Keratinocyte (primary cell): Measurements from ENCODE around the gene ARFRP1. TPM values are rescaled to one million over a fixed set of nuclear protein-coding genes. Genes with fewer than 3 reads are reported as not detected.

Experiments used
- DNase-seq: peaks from one replicate; pipeline ENCODE4 v3.0.0-alpha.2; 2011; ENCODE audit warnings: low read depth, missing footprints, low spot score
- FAIRE-seq: peaks from 2 replicates; lab custom pipeline; 2011; peaks lifted over from hg19 to GRCh38; lab: Jason Lieb, UNC
- H2AFZ ChIP-seq: 2 replicates; pipeline ENCODE4 v1.6.0; 2012; ENCODE audit warnings: low read length, control low read depth, inconsistent platforms; ENCODE audit not compliant: control insufficient read depth
- H3K27ac ChIP-seq: 2 replicates; pipeline ENCODE4 v1.5.1; 2011; ENCODE audit warnings: low read length; ENCODE audit not compliant: control insufficient read depth, insufficient read depth
- H3K27me3 ChIP-seq: 3 replicates; pipeline ENCODE4 v1.6.0; 2011; ENCODE audit warnings: low read length; ENCODE audit not compliant: control insufficient read depth, insufficient read depth; ENCODE audit errors: extremely low read depth
- H3K36me3 ChIP-seq, 2 experiments: 2 replicates in 1 of 2; 3 replicates in 1 of 2; pipeline ENCODE4 v1.5.1; 2011; ENCODE audit warnings: low read length in 2 of 2, mild to moderate bottlenecking in 1 of 2; ENCODE audit not compliant: control insufficient read depth in 2 of 2, insufficient read depth in 2 of 2; ENCODE audit errors: extremely low read depth in 1 of 2
- H3K4me1 ChIP-seq: 3 replicates; pipeline ENCODE4 v1.5.1; 2011; ENCODE audit warnings: low read length; ENCODE audit not compliant: control insufficient read depth, insufficient read depth; ENCODE audit errors: extremely low read depth
- H3K4me2 ChIP-seq: 3 replicates; pipeline ENCODE4 v1.6.0; 2011; ENCODE audit warnings: low read depth, low read length; ENCODE audit not compliant: control insufficient read depth, insufficient read depth; ENCODE audit errors: extremely low read depth
- H3K4me3 ChIP-seq, 3 experiments: fragments of 200-600 bp in 1 of 3; sonication (generic) in 1 of 3; 2 replicates in 2 of 3; 3 replicates in 1 of 3; pipeline ENCODE4 v1.5.1; 2011 to 2016; ENCODE audit warnings: low read length in 3 of 3, mild to moderate bottlenecking in 3 of 3, control low read depth in 2 of 3, inconsistent platforms in 1 of 3, low read depth in 1 of 3, mixed read lengths in 1 of 3, mixed run types in 1 of 3, moderate library complexity in 1 of 3; ENCODE audit not compliant: control insufficient read depth in 2 of 3, insufficient read depth in 2 of 3; ENCODE audit errors: extremely low read depth in 1 of 3
- H3K79me2 ChIP-seq: 2 replicates; pipeline ENCODE4 v1.6.0; 2012; ENCODE audit warnings: low read length; ENCODE audit not compliant: control insufficient read depth, insufficient read depth
- H3K9ac ChIP-seq: 3 replicates; pipeline ENCODE4 v1.6.0; 2011; ENCODE audit warnings: low read length; ENCODE audit not compliant: control insufficient read depth, insufficient read depth; ENCODE audit errors: extremely low read depth
- H3K9me1 ChIP-seq: 3 replicates; pipeline ENCODE4 v1.6.0; 2011; ENCODE audit warnings: low read length; ENCODE audit not compliant: control insufficient read depth, insufficient read depth; ENCODE audit errors: extremely low read depth
- H3K9me3 ChIP-seq: 2 replicates; pipeline ENCODE4 v1.5.1; 2012; ENCODE audit warnings: low read depth, low read length; ENCODE audit not compliant: control insufficient read depth
- H4K20me1 ChIP-seq: 3 replicates; pipeline ENCODE4 v1.6.0; 2011; ENCODE audit warnings: low read length; ENCODE audit not compliant: control insufficient read depth, insufficient read depth; ENCODE audit errors: extremely low read depth
- CTCF ChIP-seq, 3 experiments: IDR thresholded peaks in 1 of 3; conservative IDR thresholded peaks in 1 of 3; optimal IDR thresholded peaks in 1 of 3; 2 replicates in 2 of 3; 3 replicates in 1 of 3; pipeline versions ENCODE3 to v1.5.1; 2011; ENCODE audit warnings: low read length in 3 of 3, mild to moderate bottlenecking in 3 of 3, moderate library complexity in 2 of 3, control low read depth in 1 of 3, inconsistent platforms in 1 of 3; ENCODE audit not compliant: insufficient read depth in 2 of 3; ENCODE audit errors: extremely low read depth in 1 of 3
- EZH2 ChIP-seq: IDR thresholded peaks from one replicate; pipeline ENCODE4 v1.6.1; 2012; ENCODE audit warnings: inconsistent platforms, mild to moderate bottlenecking, low read length, moderate library complexity
- dilution Hi-C: fragments of 300-500 bp; cut with MboI; formaldehyde crosslinking; loops from one replicate; pipeline ENCODE4 v1.7.0; 2020; ENCODE audit warnings: low sequenced_read_pairs; ENCODE audit not compliant: extremely low pct_ligation_motif_present
- polyA plus RNA-seq, 5 experiments: library from polyadenylated mRNA; depleted of rRNA in 3 of 5; stranded (reverse) in 3 of 5; stranded (forward) in 1 of 5; unstranded in 1 of 5; fragments of >200 nt; gene quantifications; 1 replicate in 1 of 5; 2 replicates in 3 of 5; 3 replicates in 1 of 5; pipeline versions ENCODE4 v1.2.1 to v1.2.3, GENCODE V29; 2011 to 2012; ENCODE audit warnings: missing spikeins in 2 of 5, low read depth in 1 of 5, low replicate concordance in 1 of 5

ARFRP1 gene
- polyA plus RNA-seq, 1 donor (not counting 4 experiments of a cell fraction or from before 2014, with no cell fraction given): 30.4 TPM

GRCh38 chr20:63701329-63702035 lies 6.3 kb downstream of the ARFRP1 start:
- no peak overlapping the region for H2AFZ ChIP-seq
- no peaks in the 10 kb centered on the region for H3K9me1 ChIP-seq
- no peak for FAIRE-seq
- no peak overlapping the region for H3K4me3 ChIP-seq
- dilution Hi-C loops: no loop called here
- H3K4me1 ChIP-seq: peaks cover 33% of the 10 kb centered on the region
- no peak for DNase-seq
- H3K27me3 ChIP-seq: no peaks in the 10 kb centered on the region
- no peak overlapping the region for H3K27ac ChIP-seq
- TF ChIP-seq EZH2: no peak
- no peak for TF ChIP-seq CTCF (optimal IDR thresholded peaks at IDR 0.05 in 1 of 3, IDR thresholded peaks at IDR 0.05 in 1 of 3, conservative IDR thresholded peaks at IDR 0.05 in 1 of 3; ENCODE audit: extremely low read depth in 1 of 3, insufficient read depth in 2 of 3, low read length in 3 of 3)
- peaks cover 34% of the 10 kb centered on the region for H3K79me2 ChIP-seq
- peaks cover 17 to 33% of the 10 kb centered on the region in 2 experiments for H3K36me3 ChIP-seq
- peaks cover 4% of the 10 kb centered on the region for H4K20me1 ChIP-seq
- H3K9ac ChIP-seq: no peak overlapping the region
- H3K9me3 ChIP-seq: no peaks in the 10 kb centered on the region
- H3K4me2 ChIP-seq: no peak overlapping the region

GRCh38 chr20:63701051-63701328 lies 6.8 kb downstream of the ARFRP1 start:
- Histone ChIP-seq H3K79me2 (peaks cover 29% of the 10 kb centered on the region), H3K9me3 (no peaks in the 10 kb centered on the region), H3K4me3 (no peak overlapping the region), H3K27ac (no peak overlapping the region), H4K20me1 (peaks cover 4% of the 10 kb centered on the region), H3K4me1 (peaks cover 32% of the 10 kb centered on the region), H3K4me2 (no peak overlapping the region), H3K9me1 (no peaks in the 10 kb centered on the region), H3K36me3 (peaks cover 15 to 28% of the 10 kb centered on the region in 2 experiments), H3K9ac (no peak overlapping the region), H3K27me3 (no peaks in the 10 kb centered on the region), H2AFZ (no peak overlapping the region)
- dilution Hi-C loops: no loop called here
- FAIRE-seq (no peak), DNase-seq (no peak)
- TF ChIP-seq CTCF (optimal IDR thresholded peaks at IDR 0.05 in 1 of 3, IDR thresholded peaks at IDR 0.05 in 1 of 3, conservative IDR thresholded peaks at IDR 0.05 in 1 of 3; ENCODE audit: extremely low read depth in 1 of 3, insufficient read depth in 2 of 3, low read length in 3 of 3): no peak
- TF ChIP-seq EZH2: no peak
